GM18498 (cell line): ENCODE data around the gene COL11A2.

Source experiments
- ATAC-seq: cut with Tn5 transposase; IDR thresholded peaks from one replicate; pipeline ENCODE4 v1.9.1; 2021; ENCODE audit warnings: mild to moderate bottlenecking, moderate library complexity; ENCODE audit not compliant: unreplicated experiment

Gene COL11A2

GRCh38 chr6:33193619-33194018 is 1.4 kb upstream of the COL11A2 start:
- ATAC-seq: no peak

- ATAC-seq: no peak
Observed at GRCh38 chr6:33192671-33193602, 670 bp upstream of the COL11A2 start.

GRCh38 chr6:33191383-33192104 is 723 bp downstream of the COL11A2 start:
- ATAC-seq: no peak

GRCh38 chr6:33190504-33191107 is 1.7 kb downstream of the COL11A2 start:
- ATAC-seq: no peak

GRCh38 chr6:33189625-33190448 is 2.4 kb downstream of the COL11A2 start:
- ATAC-seq: no peak

- no peak for ATAC-seq
Observed at GRCh38 chr6:33189164-33189563, 3.1 kb downstream of the COL11A2 start.

- ATAC-seq: no peak
Observed at GRCh38 chr6:33187809-33188208, 4.5 kb downstream of the COL11A2 start.

GRCh38 chr6:33185654-33186187 is 6.5 kb downstream of the COL11A2 start:
- no peak for ATAC-seq

- ATAC-seq: no peak
Observed at GRCh38 chr6:33185190-33185589, 7.1 kb downstream of the COL11A2 start.

GRCh38 chr6:33183071-33183683 is 9.1 kb downstream of the COL11A2 start:
- ATAC-seq: no peak

GRCh38 chr6:33181141-33181540 is 11.1 kb downstream of the COL11A2 start:
- no peak for ATAC-seq

GRCh38 chr6:33178755-33179475 is 13.4 kb downstream of the COL11A2 start:
- ATAC-seq: no peak

GRCh38 chr6:33177552-33178446 is 14.5 kb downstream of the COL11A2 start:
- no peak for ATAC-seq

GRCh38 chr6:33176906-33177305 is 15.4 kb downstream of the COL11A2 start:
- ATAC-seq: no peak

GRCh38 chr6:33175436-33176069 is 16.7 kb downstream of the COL11A2 start:
- ATAC-seq: no peak

GRCh38 chr6:33174784-33175183 is 17.5 kb downstream of the COL11A2 start:
- no peak for ATAC-seq

GRCh38 chr6:33173535-33174180 is 18.6 kb downstream of the COL11A2 start:
- ATAC-seq: no peak
